MG63 (cell line): Measurements from ENCODE around the gene KRTAP12-3. TPM values are rescaled to one million over a fixed set of nuclear protein-coding genes. Genes with fewer than 3 reads are reported as not detected.
"Not testable (repeated sequence)": the region's sequence is repeated elsewhere in the genome, so short reads cannot be mapped to it uniquely, and the experiment has no call there.

Experiments
- DNase-seq: peaks from one replicate; pipeline ENCODE4 v3.0.0-alpha.2; 2020
- H3K27me3 ChIP-seq: fragments of 250-450 bp; sonication (Bioruptor Pico); 2 replicates; pipeline ENCODE4 v1.5.1; 2020; ENCODE audit warnings: mild to moderate bottlenecking, moderate library complexity
- H3K36me3 ChIP-seq: fragments of 250-450 bp; sonication (Bioruptor Pico); 2 replicates; pipeline ENCODE4 v1.5.1; 2020; ENCODE audit warnings: mild to moderate bottlenecking, moderate library complexity
- H3K4me3 ChIP-seq: fragments of 250-450 bp; sonication (Bioruptor Pico); 2 replicates; pipeline ENCODE4 v1.5.1; 2020; ENCODE audit warnings: mild to moderate bottlenecking, moderate library complexity
- H3K9me3 ChIP-seq: fragments of 250-450 bp; sonication (Bioruptor Pico); 2 replicates; pipeline ENCODE4 v1.5.1; 2020; ENCODE audit warnings: mild to moderate bottlenecking, moderate library complexity
- total RNA-seq: library from RNA; depleted of rRNA; stranded (reverse); fragments of >200 nt; shearing (Covaris generic); gene quantifications from 2 replicates; pipeline ENCODE4 v1.2.3, GENCODE V29; 2014; ENCODE audit warnings: low replicate concordance

KRTAP12-3 gene
- total RNA-seq, 1 experiment from 2014 or later = not detected

- no peak overlapping the region for H3K4me3 ChIP-seq
- no peak for DNase-seq
- no peaks in the 10 kb centered on the region for H3K27me3 ChIP-seq
- H3K36me3 ChIP-seq = no peaks in the 10 kb centered on the region
- peaks cover 45% of the 10 kb centered on the region for H3K9me3 ChIP-seq
These were observed 34.2 kb upstream of the KRTAP12-3 start for GRCh38 chr21:44623575-44623974.

- Histone ChIP-seq H3K4me3 (no peak overlapping the region), H3K9me3 (peaks cover 28% of the 10 kb centered on the region), H3K27me3 (no peaks in the 10 kb centered on the region), H3K36me3 (no peaks in the 10 kb centered on the region)
- no peak for DNase-seq
These were observed 32.0 kb upstream of the KRTAP12-3 start for GRCh38 chr21:44625756-44626155.

- peaks cover 29% of the 10 kb centered on the region for H3K9me3 ChIP-seq
- DNase-seq = no peak
- no peaks in the 10 kb centered on the region for H3K27me3 ChIP-seq
- no peak overlapping the region for H3K4me3 ChIP-seq
- no peaks in the 10 kb centered on the region for H3K36me3 ChIP-seq
These were observed 31.5 kb upstream of the KRTAP12-3 start for GRCh38 chr21:44626262-44626661.

- no peaks in the 10 kb centered on the region for H3K36me3 ChIP-seq
- no peaks in the 10 kb centered on the region for H3K27me3 ChIP-seq
- DNase-seq = no peak
- no peak within 1 kb of the TSS for H3K4me3 ChIP-seq
- H3K9me3 ChIP-seq = peaks cover 33% of the 10 kb centered on the region
These were observed 31.0 kb upstream of the KRTAP12-3 start, which contains the start of gene KRTAP10-9 for GRCh38 chr21:44626673-44627143. TSS of gene KRTAP10-9 (plus strand) at chr21:44627093. CDS start at chr21:44627172, 79 bp downstream.

- H3K27me3 ChIP-seq, H3K36me3 ChIP-seq, H3K4me3 ChIP-seq, DNase-seq: not testable (repeated sequence)
- peaks cover 39% of the 10 kb centered on the region for H3K9me3 ChIP-seq
These were observed 30.4 kb upstream of the KRTAP12-3 start for GRCh38 chr21:44627181-44627822.

- H3K27me3 ChIP-seq, H3K4me3 ChIP-seq, H3K36me3 ChIP-seq, DNase-seq: not testable (repeated sequence)
- peaks cover 36% of the 10 kb centered on the region for H3K9me3 ChIP-seq
These were observed 29.9 kb upstream of the KRTAP12-3 start for GRCh38 chr21:44627831-44628233.

GRCh38 chr21:44628707-44629391 lies 28.9 kb upstream of the KRTAP12-3 start:
- no peak for DNase-seq
- H3K27me3 ChIP-seq = no peaks in the 10 kb centered on the region
- H3K36me3 ChIP-seq = no peaks in the 10 kb centered on the region
- H3K9me3 ChIP-seq = peaks cover 28% of the 10 kb centered on the region
- no peak overlapping the region for H3K4me3 ChIP-seq

GRCh38 chr21:44630440-44630839 lies 27.3 kb upstream of the KRTAP12-3 start:
- H3K4me3 ChIP-seq = no peak overlapping the region
- DNase-seq = no peak
- peaks cover 18% of the 10 kb centered on the region for H3K9me3 ChIP-seq
- H3K36me3 ChIP-seq = no peaks in the 10 kb centered on the region
- no peaks in the 10 kb centered on the region; the same call in none of the 2 replicates for H3K27me3 ChIP-seq

GRCh38 chr21:44632067-44632466 lies 25.7 kb upstream of the KRTAP12-3 start:
- Histone ChIP-seq H3K27me3 (no peaks in the 10 kb centered on the region; the same call in none of the 2 replicates), H3K36me3 (no peaks in the 10 kb centered on the region), H3K9me3 (peaks cover 18% of the 10 kb centered on the region), H3K4me3 (no peak overlapping the region)
- no peak for DNase-seq

GRCh38 chr21:44636209-44637017 lies 21.3 kb upstream of the KRTAP12-3 start:
- no peak overlapping the region for H3K4me3 ChIP-seq
- no peaks in the 10 kb centered on the region for H3K36me3 ChIP-seq
- peaks cover 13% of the 10 kb centered on the region for H3K9me3 ChIP-seq
- no peak for DNase-seq
- H3K27me3 ChIP-seq = no peaks in the 10 kb centered on the region; the same call in none of the 2 replicates

- no peaks in the 10 kb centered on the region for H3K36me3 ChIP-seq
- DNase-seq = no peak
These were observed 20.5 kb upstream of the KRTAP12-3 start, which contains the start of gene KRTAP10-10 for GRCh38 chr21:44637018-44637850. TSS of gene KRTAP10-10 (plus strand) at chr21:44637356. CDS start at chr21:44637418, 62 bp downstream.

GRCh38 chr21:44637851-44638348 lies 19.8 kb upstream of the KRTAP12-3 start:
- not testable (repeated sequence) for H3K27me3 ChIP-seq, DNase-seq, H3K4me3 ChIP-seq, H3K36me3 ChIP-seq, H3K9me3 ChIP-seq

More at GRCh38 chr21:44637018-44637850, 20.5 kb upstream of the KRTAP12-3 start, which contains the start of gene KRTAP10-10:
- Histone ChIP-seq H3K27me3 (no peaks in the 10 kb centered on the region; the same call in none of the 2 replicates), H3K9me3 (peaks cover 4% of the 10 kb centered on the region; the same call in 1 of the 2 replicates), H3K4me3 (no peak within 1 kb of the TSS)

GRCh38 chr21:44638506-44639330 lies 19.0 kb upstream of the KRTAP12-3 start:
- H3K27me3 ChIP-seq, H3K4me3 ChIP-seq, H3K36me3 ChIP-seq, DNase-seq, H3K9me3 ChIP-seq: not testable (repeated sequence)

GRCh38 chr21:44639331-44639655 lies 18.4 kb upstream of the KRTAP12-3 start:
- Histone ChIP-seq H3K9me3 (peaks cover 8% of the 10 kb centered on the region), H3K4me3 (no peak overlapping the region), H3K27me3 (no peaks in the 10 kb centered on the region; the same call in none of the 2 replicates), H3K36me3 (no peaks in the 10 kb centered on the region)
- no peak for DNase-seq

- DNase-seq = no peak
- H3K4me3 ChIP-seq = no peak overlapping the region
- H3K36me3 ChIP-seq = no peaks in the 10 kb centered on the region
- peaks cover 19% of the 10 kb centered on the region for H3K9me3 ChIP-seq
- no peaks in the 10 kb centered on the region; the same call in none of the 2 replicates for H3K27me3 ChIP-seq
These were observed 17.0 kb upstream of the KRTAP12-3 start for GRCh38 chr21:44640761-44641160.
